Measurements from ENCODE around the gene TSHZ1.

The TSHZ1 gene

DNA sequence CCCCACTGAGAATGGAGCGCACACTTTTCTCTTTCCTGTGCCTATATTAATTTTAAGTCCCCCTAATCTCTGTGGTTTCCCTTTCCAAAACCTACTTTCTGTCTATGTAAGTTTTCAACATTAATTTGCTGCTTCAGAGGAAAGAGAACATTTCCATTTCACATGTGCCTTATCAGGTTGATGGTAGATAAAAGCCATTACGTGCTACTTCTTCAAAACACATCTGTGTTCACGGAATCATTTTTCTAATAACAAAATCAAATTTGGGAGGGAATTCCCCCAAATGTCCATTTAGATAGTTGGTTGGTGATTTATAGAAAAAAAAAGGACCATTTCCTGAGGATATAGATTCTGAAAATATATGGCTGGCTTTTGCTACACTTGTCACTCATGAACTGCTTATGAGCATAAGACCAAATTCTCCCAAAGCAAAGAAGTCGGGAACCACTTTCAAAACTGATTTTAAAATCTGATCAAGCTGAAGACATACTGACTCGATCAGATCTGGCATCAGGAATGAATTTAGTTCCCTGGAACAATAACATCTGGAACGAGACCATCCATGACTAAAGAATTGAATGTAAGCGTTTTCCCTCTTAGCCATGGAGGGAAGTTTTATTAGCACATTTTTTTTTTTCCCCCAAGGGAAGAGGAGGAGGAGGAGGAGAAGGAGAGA is 9.9 kb upstream of the TSHZ1 start:
- H3K9ac ChIP-seq: no peak overlapping the region
- H3K4me2 ChIP-seq: no peak overlapping the region
- H3K4me1 ChIP-seq: peaks cover 21% of the 10 kb centered on the region
- no peak overlapping the region for H3K27ac ChIP-seq
- TF ChIP-seq Cebpa-rat (IDR thresholded peaks at IDR 0.05): no peak
- H3K4me3 ChIP-seq: no peak overlapping the region
- H3K36me3 ChIP-seq: peaks cover 44% of the 10 kb centered on the region
- H4K20me1 ChIP-seq: peaks cover 72% of the 10 kb centered on the region
- H3K9me3 ChIP-seq: no peaks in the 10 kb centered on the region
- peaks cover 25% of the 10 kb centered on the region for H3K27me3 ChIP-seq

DNA sequence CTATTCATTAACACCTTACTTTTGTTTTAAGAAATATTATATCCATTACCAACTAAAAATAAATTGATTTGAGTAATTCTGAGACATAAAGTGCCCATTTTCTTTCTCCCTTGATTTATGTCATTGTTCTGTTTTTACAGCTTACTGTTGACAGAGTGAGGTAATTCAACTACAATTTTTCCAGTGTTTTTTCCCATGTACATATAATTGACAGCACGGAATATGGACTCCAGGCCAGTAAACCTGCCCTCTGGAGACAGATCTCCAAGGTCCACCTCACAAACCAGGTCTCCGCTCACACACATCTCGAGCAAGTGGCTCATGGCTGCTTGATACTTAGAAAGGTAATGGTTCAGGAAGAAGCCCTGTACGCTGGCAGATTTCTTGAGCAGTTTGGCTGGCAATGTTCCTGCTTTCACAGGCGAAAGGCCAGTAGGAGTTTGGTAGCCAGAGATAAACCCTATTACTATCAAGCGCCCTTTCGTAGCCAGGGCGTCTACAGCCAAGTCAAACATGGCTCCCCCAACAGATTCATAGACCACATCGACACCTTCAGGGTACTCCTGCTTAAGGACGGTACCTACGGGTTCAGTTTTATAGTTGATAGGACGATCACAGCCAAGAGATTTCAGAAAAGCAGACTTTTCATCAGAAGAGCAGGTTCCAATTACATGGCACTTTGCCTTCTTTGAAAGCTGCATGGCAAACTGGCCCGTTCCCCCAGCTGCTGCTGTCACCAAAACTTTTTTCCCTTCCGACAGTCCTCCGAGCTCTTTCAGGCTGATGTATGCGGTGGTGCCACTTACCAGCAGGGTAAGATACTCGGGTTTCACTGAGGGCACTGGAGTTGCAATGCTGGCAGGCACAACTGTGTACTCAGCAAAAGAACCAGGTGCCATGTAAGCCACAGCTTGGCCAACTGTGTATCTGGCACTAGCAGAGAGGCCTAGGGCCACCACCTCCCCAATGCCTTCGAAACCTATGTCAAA is 9.0 kb upstream of the TSHZ1 start:
- H3K9me3 ChIP-seq: no peaks in the 10 kb centered on the region
- H3K4me1 ChIP-seq: peaks cover 29% of the 10 kb centered on the region
- H3K27me3 ChIP-seq: peaks cover 34% of the 10 kb centered on the region
- no peak overlapping the region for H3K9ac ChIP-seq
- H3K4me2 ChIP-seq: no peak overlapping the region
- peaks cover 42% of the 10 kb centered on the region for H3K36me3 ChIP-seq
- H3K27ac ChIP-seq: no peak overlapping the region
- no peak for TF ChIP-seq Cebpa-rat (IDR thresholded peaks at IDR 0.05)
- H4K20me1 ChIP-seq: peaks cover 80% of the 10 kb centered on the region
- H3K4me3 ChIP-seq: no peak overlapping the region

DNA sequence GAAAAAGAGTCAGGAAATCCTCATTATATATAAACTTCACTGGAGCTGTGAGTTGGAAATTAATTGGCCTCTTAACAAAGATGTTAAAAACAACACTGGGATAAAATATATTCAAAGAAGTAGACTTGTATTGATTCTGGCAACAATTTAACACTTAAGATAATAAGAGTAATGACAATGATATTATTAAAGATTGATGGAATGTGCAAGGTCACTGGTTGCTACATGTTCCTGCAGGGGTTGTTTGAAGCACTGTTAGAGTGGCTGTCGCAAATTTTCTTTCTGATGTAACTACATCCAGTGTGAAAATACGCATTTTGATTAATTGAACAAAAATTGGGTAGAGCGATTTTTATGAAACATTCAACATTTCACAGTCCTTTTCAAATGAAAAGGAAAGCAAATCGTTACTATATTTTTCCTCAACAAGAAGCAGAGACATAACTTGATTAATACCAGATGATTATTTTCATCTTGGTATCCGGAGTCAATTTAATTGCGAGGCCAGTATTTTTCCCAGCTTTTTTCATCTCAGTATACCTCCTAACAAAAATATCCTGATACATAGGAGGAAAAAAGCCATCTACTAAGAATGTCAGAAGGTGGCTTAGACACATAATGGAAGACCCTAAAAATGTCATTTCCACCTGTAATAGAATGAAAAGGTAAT is 7.8 kb upstream of the TSHZ1 start:
- H3K27me3 ChIP-seq: peaks cover 46% of the 10 kb centered on the region

DNA sequence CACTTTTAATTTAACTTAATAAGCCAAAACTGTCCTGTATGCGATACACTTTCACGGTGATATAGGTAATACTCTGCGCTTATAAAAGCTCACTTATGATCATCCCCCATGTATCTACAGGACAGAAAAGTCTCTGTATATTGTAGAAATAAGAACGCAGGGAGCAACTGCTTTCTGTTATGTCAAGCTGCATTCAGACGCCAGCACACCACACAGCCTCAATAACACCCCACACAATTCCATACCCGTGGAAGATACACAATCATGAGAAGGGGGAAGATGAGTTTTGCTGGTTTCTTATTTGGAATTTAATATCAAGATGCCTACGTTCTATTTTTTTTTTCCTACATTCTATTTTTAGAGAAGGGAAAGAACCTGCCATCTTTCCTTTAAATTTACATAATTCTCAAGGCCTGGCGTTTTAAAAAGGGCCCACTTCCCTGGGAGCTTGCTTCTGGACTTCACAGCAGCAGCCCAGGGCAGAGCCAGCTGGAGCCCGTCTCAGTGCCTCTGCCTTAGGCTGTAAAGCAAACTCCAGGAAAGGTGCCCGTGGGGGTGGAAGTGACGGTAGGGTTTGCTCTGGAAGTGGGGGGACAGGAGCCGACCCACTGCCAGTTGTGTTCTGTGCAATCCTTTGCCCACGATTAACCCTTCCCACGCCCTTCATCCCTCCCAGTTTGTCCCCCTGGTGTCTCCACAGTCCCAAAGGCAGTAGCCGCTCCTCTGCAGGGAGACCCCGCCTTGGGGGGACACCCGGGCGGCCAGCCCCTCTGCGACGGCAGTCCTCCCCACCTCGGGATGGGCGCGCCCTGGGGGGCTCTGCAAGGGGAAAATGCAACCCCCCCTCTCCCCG is 7.0 kb upstream of the TSHZ1 start:
- peaks cover 94% of the 10 kb centered on the region for H4K20me1 ChIP-seq
- peak overlapping the region; percentile 46; the same call in 1 of the 2 replicates for H3K4me3 ChIP-seq
- peak overlapping the region; percentile 77 for H3K4me2 ChIP-seq
- no peak for TF ChIP-seq Cebpa-rat (IDR thresholded peaks at IDR 0.05)
- H3K4me1 ChIP-seq: peaks cover 40% of the 10 kb centered on the region
- peaks cover 50% of the 10 kb centered on the region for H3K27me3 ChIP-seq
- H3K36me3 ChIP-seq: peaks cover 42% of the 10 kb centered on the region
- no peak overlapping the region for H3K27ac ChIP-seq
- no peaks in the 10 kb centered on the region for H3K9me3 ChIP-seq
- H3K9ac ChIP-seq: no peak overlapping the region

More for the DNA sequence above, 7.8 kb upstream of the TSHZ1 start:
- peaks cover 42% of the 10 kb centered on the region for H3K36me3 ChIP-seq
- no peak for TF ChIP-seq Cebpa-rat (IDR thresholded peaks at IDR 0.05)
- peaks cover 93% of the 10 kb centered on the region for H4K20me1 ChIP-seq
- peaks cover 42% of the 10 kb centered on the region for H3K4me1 ChIP-seq
- no peak overlapping the region for H3K4me3 ChIP-seq
- no peak overlapping the region for H3K9ac ChIP-seq
- H3K4me2 ChIP-seq: no peak overlapping the region
- no peak overlapping the region for H3K27ac ChIP-seq
- no peaks in the 10 kb centered on the region for H3K9me3 ChIP-seq

DNA sequence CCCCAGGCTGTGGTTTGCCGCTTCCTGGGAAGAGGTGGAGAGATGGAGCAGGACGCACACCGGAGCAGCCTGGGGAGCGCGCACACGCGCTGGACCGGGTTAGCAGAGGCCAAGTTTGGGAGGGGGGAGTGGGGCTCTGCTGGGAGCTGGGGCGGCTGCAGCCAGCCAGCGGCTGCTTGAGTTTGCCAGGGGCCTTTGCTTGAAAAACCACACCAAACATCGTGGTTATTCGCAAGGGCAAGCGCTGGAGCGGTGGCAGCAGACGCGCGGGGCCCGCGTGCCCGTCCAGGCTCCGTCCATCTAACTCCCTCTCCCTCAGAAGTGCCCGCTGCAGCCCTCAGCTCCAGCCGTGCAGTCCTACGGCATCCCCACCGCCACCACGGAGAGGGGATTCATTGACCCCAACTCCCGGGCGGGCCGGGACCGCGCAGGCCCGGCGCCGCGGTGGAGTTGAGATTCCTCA is 6.3 kb upstream of the TSHZ1 start:
- Histone ChIP-seq H3K9me3 (no peaks in the 10 kb centered on the region), H3K27ac (no peak overlapping the region), H3K4me2 (peak overlapping the region; percentile 77), H3K4me1 (peaks cover 40% of the 10 kb centered on the region), H3K9ac (no peak overlapping the region), H4K20me1 (peaks cover 88% of the 10 kb centered on the region), H3K4me3 (peak overlapping the region; percentile 46), H3K36me3 (peaks cover 42% of the 10 kb centered on the region), H3K27me3 (peaks cover 50% of the 10 kb centered on the region)
- TF ChIP-seq Cebpa-rat (IDR thresholded peaks at IDR 0.05): no peak

DNA sequence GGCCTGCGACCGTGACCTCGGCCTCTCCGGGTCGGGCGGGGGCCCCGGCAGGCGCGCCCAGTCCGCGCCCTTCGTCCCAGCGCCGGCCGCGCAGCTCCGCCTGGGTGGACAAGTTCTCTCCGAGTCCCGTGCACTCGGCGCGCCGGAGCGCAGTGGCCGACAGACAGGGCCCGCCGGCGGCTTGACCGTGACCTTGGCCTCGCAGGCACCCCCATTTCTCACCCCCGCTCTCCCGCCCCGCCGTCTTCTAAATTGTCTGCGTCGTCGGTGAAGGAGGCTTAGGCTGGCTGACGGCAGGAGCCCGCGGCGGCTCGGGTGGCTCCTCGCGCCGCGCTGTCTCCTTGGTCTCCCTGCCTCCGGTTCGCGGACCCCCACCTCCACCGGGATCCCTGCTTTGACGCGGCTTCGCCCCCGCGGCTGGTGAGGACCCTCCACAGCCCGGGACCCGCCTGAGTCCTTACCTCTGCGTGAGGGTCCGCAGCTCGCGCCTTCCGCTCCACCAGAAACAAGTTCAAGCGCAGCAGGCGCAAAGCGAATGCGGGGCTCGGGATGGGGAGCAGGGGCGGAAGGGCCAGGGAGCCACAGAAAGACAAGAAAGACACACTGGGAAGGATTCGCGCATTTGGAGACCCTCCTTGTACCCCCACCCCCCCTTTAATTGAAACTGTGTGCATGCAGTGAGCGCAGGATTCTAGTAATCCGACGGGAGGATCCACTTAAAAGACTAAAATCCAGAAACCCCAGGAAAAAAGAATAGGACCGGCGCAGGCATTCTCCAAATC is 5.7 kb upstream of the TSHZ1 start:
- no peak overlapping the region for H3K27ac ChIP-seq
- H3K4me3 ChIP-seq: peak overlapping the region; percentile 46
- peak overlapping the region; percentile 77 for H3K4me2 ChIP-seq

DNA sequence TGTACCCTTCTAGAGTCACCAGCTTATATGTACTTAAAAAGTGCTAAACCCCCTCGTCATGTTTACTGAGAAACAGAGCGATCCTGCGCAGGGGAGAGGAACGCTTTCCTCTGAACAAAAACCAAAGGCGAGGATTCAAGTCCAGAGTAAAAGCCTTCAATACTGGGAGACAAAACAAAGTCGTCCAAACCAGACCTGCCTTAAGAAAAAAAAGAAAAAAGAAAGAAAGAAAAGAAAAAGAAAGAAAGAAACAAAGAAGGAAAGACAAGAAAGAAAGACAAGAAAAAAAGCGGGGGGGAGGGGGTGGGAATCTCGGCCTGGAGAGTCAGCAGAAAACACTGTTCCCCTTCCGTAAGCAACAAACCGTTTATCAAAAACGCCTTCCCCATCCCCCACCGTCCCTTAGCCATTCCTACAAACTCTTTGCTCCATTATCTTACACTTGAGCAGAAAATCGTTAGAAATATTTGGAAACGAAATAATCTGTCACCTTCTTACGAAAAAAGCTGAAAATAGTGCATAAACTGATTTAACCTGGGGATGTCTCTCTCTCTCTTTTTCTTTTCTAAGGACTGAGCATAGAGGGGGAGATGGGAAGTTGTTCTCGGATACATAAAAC is 5.0 kb upstream of the TSHZ1 start:
- Histone ChIP-seq H3K27ac (no peak overlapping the region), H3K9ac (no peak overlapping the region), H3K9me3 (no peaks in the 10 kb centered on the region), H4K20me1 (peaks cover 75% of the 10 kb centered on the region), H3K4me3 (no peak overlapping the region), H3K27me3 (peaks cover 50% of the 10 kb centered on the region), H3K36me3 (peaks cover 29% of the 10 kb centered on the region), H3K4me2 (peak overlapping the region; percentile 77), H3K4me1 (peaks cover 46% of the 10 kb centered on the region)
- no peak for TF ChIP-seq Cebpa-rat (IDR thresholded peaks at IDR 0.05)

More for the DNA sequence above, 5.7 kb upstream of the TSHZ1 start:
- H3K27me3 ChIP-seq: peaks cover 50% of the 10 kb centered on the region
- peaks cover 82% of the 10 kb centered on the region for H4K20me1 ChIP-seq
- peaks cover 36% of the 10 kb centered on the region for H3K36me3 ChIP-seq
- no peak for TF ChIP-seq Cebpa-rat (IDR thresholded peaks at IDR 0.05)
- H3K9me3 ChIP-seq: no peaks in the 10 kb centered on the region
- no peak overlapping the region for H3K9ac ChIP-seq
- peaks cover 41% of the 10 kb centered on the region for H3K4me1 ChIP-seq
